ENCODE results near the gene JAK3. TPM values are rescaled to one million over a fixed set of nuclear protein-coding genes. Genes with fewer than 3 reads are reported as not detected.

JAK3 gene
- total RNA-seq, 1 experiment from 2014 or later: 3.2 TPM

- DNase-seq (ENCODE audit: low spot score): no peak
- in situ Hi-C loops (cut with HindIII; ENCODE audit: low sequenced_read_pairs): no loop called here
Measured at GRCh38 chr19:17842663-17843291, 5.0 kb downstream of the JAK3 start.

- in situ Hi-C loops (cut with HindIII; ENCODE audit: low sequenced_read_pairs): no loop called here
- DNase-seq (ENCODE audit: low spot score): peak; percentile 94
Measured at GRCh38 chr19:17841810-17842662, 5.7 kb downstream of the JAK3 start.

DNA sequence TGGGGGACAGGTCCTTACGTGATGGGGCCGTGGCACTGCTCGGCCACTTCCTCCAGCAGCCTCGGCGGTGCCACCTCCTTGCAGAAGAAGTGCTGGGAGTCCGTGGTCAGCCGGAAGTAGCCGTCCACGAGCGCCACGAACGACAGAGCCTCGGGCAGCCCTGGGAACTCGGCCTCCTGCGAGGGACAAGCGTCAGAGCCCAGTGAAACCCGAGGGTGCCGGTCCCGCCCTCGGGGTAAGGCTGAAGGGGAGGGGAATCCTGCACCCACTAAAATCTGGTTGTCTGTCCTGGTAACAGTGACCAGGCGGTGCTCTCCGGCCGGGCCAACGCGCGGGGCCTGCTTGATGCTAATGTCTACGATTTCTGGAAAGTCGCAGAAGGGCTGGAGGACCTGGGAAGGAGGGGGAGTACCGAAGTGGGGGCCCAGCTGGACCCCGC lies 6.4 kb downstream of the JAK3 start:
- DNase-seq (ENCODE audit: low spot score): no peak
- in situ Hi-C loops (cut with HindIII; ENCODE audit: low sequenced_read_pairs): no loop called here

GRCh38 chr19:17840019-17840418 lies 7.8 kb downstream of the JAK3 start:
- in situ Hi-C loops (cut with HindIII; ENCODE audit: low sequenced_read_pairs): no loop called here
- DNase-seq (ENCODE audit: low spot score): no peak

DNA sequence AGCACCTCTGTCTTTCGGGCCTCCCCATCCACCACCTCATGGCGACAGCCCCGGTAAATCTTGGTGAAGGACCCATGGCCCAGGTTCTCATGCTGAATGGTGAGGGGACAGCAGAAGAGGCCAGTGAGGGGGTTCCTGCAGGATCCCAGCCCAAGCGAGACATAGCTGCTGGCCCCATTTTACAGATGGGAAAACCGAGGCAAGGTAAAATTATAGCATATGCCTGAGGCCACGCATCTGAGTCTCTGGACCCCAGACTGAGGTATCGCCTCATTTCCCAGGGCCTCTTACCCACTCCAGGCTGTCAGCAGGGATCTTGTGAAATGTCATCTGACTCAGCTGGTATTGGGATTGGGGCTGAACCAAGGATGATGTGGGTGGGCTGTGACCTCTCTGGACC lies 9.8 kb downstream of the JAK3 start:
- DNase-seq (ENCODE audit: low spot score): no peak
- in situ Hi-C loops (cut with HindIII; ENCODE audit: low sequenced_read_pairs): no loop called here

DNA sequence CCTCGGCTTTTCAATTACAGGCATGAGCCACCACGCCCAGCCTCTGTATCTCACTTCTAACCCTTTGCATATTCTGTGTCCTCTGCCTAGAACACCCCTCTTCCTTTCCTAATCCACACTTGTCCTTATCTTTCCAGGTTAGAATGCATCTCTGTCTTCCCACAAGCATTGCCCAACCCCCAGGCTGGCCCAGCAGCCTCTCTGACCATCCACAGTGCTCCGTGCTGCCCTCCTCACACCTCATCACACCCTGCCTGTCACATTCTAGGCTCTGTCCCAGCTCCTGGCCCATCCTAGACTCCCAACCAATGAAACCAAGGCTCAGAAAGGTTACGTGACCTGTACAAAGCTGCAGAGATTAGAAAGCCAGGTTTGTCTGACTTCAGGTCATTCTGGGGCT lies 11.3 kb downstream of the JAK3 start:
- DNase-seq (ENCODE audit: low spot score): peak; percentile 34
- in situ Hi-C loops (cut with HindIII; ENCODE audit: low sequenced_read_pairs): no loop called here

DNA sequence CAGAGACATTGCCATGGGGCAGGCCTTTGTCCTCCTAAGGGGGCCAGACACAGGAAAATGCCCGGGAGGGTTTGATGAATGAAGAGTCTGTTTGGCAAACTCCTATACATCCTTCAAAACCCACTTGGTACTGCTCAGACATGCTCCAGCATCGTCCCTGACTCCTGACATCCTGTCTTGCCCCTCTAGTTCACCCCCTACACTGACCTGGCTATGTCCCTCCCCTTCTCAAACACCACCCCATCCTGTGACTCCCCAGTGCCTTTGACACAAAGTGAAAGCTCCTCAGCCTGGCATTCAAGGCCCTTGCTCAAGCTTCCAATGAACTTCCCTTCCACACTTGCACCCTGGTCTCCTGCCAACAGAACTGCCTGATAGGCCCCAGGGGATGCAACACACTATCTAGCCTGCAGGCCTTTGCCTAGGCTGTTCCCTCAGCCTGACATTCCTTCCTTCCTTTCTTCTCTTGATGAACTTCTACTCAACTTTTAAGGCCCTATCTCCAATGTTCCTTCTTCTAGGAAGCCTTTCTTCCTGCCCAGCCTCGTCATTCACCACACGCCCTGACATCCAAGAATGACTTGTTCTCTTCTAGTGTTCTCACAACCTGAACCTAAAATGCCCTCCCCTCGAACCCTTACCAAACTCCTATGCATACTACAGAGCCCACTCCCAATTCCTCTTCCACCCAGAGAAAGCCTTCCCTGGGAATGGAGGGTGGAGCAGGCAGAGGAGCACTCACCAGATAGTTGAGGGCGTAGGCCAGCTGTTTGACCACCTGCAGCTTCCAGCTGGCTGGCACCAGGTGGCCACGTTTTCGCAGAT lies 12.4 kb downstream of the JAK3 start:
- no peak for DNase-seq (ENCODE audit: low spot score)
- in situ Hi-C loops (cut with HindIII; ENCODE audit: low sequenced_read_pairs): no loop called here

DNA sequence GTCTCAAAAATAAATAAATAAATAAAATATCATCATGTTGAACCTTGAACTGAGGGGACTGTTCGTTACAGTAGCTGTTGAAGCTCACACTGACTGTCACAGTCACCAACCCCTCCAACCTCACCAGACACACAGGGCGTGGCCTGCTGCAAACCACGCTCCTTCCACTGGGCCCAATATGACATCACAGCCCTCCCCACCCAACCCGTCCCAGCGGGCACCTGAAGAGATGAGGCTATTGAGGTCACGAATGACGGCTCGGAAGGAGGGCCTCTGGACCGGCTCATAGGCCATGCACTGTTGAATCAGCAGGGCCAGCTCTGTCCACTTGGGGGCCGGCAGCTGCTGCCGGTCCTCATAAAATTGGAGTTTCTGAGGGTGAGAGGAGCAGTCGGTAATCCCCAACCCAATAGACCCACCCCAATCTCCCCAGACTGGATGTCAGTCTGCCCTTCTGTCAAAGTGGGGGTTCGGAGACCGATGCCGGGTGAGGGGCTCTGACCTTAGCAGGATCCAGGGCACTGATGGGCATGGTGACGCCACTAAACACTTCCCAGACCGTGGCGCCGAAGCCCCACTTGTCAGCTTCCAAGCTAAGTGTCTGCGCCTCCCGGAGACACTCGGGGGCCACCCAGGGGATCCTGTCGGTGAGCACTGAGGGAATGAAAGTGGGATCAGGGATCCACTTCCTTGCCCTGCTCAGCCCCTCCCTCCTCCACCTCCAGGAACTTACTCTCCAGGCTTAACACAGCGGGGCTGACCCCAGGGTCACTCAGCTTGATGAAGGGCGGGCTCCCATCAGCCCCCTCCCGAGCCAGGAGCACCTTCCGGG lies 13.2 kb downstream of the JAK3 start:
- in situ Hi-C loops (cut with HindIII; ENCODE audit: low sequenced_read_pairs): no loop called here
- no peak for DNase-seq (ENCODE audit: low spot score)

DNA sequence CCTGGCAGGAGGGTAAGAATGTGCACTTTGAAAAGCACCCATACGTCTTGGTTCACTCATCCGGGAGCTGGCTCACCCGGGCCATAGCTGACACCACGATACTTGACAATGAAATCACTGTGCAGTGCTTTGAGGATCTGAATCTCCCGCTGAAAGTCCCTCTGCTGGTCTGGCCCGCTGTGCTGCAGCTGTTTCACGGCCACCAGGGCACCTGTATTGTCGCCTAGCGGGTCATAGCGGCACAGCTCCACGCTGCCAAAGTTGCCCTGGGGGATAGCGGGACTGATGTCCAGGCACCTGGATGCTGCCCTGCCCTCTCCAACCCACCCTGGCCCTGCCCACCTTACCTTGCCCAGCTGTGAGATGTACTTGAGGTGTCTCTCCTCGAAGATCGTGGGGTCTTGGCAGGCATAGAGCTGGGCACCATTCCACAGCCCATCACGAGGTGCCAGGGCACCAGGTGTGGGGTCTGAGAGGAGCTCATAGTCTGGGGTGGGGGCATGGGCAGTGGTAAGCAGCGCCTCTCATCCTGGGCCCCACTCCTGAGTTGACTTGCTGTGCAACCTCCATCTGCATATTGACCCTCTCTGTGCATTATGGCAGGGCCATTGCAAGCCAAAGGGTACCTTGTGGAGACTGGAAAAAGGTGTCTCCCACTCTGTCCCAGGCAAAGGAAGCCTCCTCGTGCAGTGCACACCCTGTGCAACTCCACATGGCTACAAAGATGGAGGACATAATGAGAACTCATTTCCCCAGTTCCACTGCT lies 15.2 kb downstream of the JAK3 start:
- DNase-seq (ENCODE audit: low spot score): no peak
- in situ Hi-C loops (cut with HindIII; ENCODE audit: low sequenced_read_pairs): no loop called here

DNA sequence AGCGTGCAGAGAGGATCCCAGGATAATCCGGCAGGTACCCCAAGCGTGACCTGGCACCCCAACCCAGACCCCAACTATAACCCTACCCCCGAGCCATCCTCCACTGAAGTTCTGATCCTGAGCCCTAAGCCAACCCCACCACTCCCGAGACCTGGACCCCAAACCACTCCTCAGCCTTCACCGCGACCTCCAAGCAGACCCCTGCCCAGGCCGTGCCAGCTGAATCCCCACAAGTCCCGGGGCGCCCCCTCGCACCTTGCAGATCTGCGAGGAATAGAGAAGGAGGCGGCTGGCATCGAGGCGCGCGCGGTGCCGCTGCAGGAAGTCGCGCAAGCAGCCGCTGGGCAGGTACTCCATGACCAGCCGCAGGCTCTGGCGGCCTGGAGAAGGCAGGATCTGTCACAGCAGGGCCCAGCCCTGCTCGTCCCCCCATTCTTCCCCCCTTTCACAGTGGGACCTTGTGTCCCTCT lies 16.3 kb downstream of the JAK3 start:
- in situ Hi-C loops (cut with HindIII; ENCODE audit: low sequenced_read_pairs): no loop called here
- no peak for DNase-seq (ENCODE audit: low spot score)

GRCh38 chr19:17830567-17831418 lies 17.0 kb downstream of the JAK3 start:
- peak; percentile 99 for DNase-seq (ENCODE audit: low spot score)
- in situ Hi-C loops (cut with HindIII; ENCODE audit: low sequenced_read_pairs): no loop called here

DNA sequence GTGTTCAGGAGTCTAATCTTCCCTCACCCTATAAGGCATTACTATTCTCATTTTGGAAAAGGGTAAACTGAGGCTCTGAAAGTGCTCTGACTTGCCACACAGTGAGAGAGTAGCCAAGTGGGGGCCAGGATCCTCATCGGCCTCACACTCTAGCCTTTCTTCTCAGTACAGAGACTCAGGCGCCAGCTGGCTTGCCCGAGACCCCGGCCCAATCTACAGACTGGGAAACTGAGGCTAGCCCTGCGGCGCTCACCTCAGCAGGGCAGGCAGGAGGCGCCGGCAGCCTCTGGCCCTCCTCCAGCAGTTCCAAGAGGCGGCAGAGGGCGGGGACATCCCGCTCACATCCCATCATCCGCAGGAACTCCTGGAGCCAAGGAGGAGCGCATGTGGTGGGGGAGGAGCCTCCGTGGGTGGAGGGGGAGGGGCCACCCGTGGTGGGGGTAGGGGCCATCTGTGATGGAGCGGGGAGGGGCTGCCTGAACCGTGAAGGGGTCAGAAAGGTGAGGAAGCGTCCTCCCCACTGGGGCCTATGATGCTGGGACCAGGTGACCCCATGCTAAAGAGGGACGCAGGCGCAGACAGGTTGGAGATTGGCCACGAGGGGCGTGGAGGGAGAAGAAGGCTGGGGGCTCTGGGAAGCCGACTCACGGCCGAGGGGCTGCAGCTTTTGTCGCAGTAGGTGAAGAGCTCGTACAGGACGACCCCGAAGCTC lies 17.8 kb downstream of the JAK3 start:
- DNase-seq (ENCODE audit: low spot score): peak; percentile 83
- in situ Hi-C loops (cut with HindIII; ENCODE audit: low sequenced_read_pairs): no loop called here

GRCh38 chr19:17826508-17827056 lies 21.2 kb downstream of the JAK3 start:
- DNase-seq (ENCODE audit: low spot score): no peak
- in situ Hi-C loops (cut with HindIII; ENCODE audit: low sequenced_read_pairs): no loop called here

GRCh38 chr19:17824339-17824738 lies 23.4 kb downstream of the JAK3 start:
- in situ Hi-C loops (cut with HindIII; ENCODE audit: low sequenced_read_pairs): no loop called here
- DNase-seq (ENCODE audit: low spot score): no peak

GRCh38 chr19:17821190-17821589 lies 26.6 kb downstream of the JAK3 start, which contains the start of gene INSL3:
TSS of gene INSL3 (minus strand) at chr19:17821519. CDS start at chr19:17821506, 13 bp downstream.
- in situ Hi-C loops (cut with HindIII; ENCODE audit: low sequenced_read_pairs): no loop called here
- no peak for DNase-seq (ENCODE audit: low spot score)

- no peak for DNase-seq (ENCODE audit: low spot score)
Measured at GRCh38 chr19:17817668-17818363, 30.0 kb downstream of the JAK3 start.

More at GRCh38 chr19:17817668-17818363, 30.0 kb downstream of the JAK3 start:
- in situ Hi-C loops (cut with HindIII; ENCODE audit: low sequenced_read_pairs): no loop called here

Measured in G401 (cell line).